ENCODE results near the gene CLSTN3. TPM values are rescaled to one million over a fixed set of nuclear protein-coding genes. Genes with fewer than 3 reads are reported as not detected.

Gene CLSTN3
- total RNA-seq, 4 donors from 2014 or later, result 25.9 to 57.5 (median 44.8) TPM

DNA sequence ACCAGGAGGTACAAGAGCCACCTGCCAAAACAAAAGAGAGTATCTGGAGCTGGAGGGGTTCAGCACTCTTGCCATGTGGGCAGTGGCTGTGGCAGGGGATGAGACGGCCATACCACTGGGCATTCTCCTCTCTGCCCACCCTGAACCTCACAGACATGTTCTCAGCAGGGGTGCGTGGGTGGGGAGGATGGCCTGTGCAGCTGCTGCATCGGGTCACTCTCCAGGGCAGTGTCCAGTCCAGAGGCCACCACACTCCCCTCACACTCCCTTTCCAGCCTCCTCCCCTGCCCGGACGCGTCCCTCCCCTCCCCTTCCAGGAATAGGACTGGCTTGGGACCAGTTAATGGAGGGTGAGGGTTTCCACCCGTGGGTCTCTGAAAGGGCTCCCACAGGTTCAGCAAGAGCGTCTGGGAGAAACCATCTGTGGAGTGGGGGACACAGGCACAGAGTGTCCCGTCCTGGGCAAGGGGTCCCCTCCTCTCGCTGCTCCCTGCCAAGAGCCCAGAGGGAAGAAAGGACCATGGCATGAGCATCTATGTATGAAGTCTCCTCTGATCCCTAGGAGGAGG is 38.4 kb upstream of the CLSTN3 start:
- TF ChIP-seq, protein P1, sequence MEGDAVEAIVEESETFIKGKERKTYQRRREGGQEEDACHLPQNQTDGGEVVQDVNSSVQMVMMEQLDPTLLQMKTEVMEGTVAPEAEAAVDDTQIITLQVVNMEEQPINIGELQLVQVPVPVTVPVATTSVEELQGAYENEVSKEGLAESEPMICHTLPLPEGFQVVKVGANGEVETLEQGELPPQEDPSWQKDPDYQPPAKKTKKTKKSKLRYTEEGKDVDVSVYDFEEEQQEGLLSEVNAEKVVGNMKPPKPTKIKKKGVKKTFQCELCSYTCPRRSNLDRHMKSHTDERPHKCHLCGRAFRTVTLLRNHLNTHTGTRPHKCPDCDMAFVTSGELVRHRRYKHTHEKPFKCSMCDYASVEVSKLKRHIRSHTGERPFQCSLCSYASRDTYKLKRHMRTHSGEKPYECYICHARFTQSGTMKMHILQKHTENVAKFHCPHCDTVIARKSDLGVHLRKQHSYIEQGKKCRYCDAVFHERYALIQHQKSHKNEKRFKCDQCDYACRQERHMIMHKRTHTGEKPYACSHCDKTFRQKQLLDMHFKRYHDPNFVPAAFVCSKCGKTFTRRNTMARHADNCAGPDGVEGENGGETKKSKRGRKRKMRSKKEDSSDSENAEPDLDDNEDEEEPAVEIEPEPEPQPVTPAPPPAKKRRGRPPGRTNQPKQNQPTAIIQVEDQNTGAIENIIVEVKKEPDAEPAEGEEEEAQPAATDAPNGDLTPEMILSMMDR (IDR thresholded peaks at IDR 0.05), result no peak
- ATAC-seq (ENCODE audit: low FRiP score), result peak; percentile 37
- no peak for DNase-seq (ENCODE audit: low spot score)

GRCh38 chr12:7092229-7092985 is 37.8 kb upstream of the CLSTN3 start, which contains the start of gene C1R:
Gene C1R (minus strand): TSS chr12:7092445. CDS start chr12:7092388, 57 bp downstream.
- ATAC-seq (ENCODE audit: low FRiP score) (peak; percentile 89), DNase-seq (ENCODE audit: low spot score) (peak; percentile 72)
- TF ChIP-seq, protein P1 (IDR thresholded peaks at IDR 0.05), result peak in 2 of 3 donors; percentile 37 to 55

DNA sequence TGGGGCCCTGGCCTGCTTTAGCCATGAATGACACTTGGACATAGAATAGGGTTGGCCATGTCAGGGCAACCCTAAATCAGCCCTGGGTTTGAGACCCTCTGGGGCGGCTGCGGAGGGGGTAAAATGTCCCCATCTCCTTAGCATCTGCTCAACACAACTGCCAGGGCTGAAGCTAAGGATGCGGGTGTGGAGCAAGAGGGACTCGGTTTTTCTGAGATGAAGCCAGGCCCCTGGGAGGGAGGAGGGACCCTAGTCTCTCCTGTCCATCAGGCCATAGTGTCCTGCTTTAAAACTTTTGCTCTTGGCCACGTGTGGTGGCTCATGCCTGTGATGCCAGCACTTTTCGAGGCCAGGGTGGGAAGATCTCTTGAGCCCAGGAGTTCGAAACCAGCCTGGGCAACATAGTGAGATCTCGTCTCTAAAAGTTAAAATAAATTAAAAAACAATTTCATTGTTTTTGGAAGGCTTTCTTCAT is 37.1 kb upstream of the CLSTN3 start:
- ATAC-seq (ENCODE audit: low FRiP score), result no peak
- DNase-seq (ENCODE audit: low spot score), result no peak
- TF ChIP-seq, protein P1 (IDR thresholded peaks at IDR 0.05), result no peak

- no peak for ATAC-seq (ENCODE audit: low FRiP score)
- TF ChIP-seq, protein P1 (IDR thresholded peaks at IDR 0.05), result no peak
- no peak for DNase-seq (ENCODE audit: low spot score)
Observed at GRCh38 chr12:7093486-7093885, 36.7 kb upstream of the CLSTN3 start.

DNA sequence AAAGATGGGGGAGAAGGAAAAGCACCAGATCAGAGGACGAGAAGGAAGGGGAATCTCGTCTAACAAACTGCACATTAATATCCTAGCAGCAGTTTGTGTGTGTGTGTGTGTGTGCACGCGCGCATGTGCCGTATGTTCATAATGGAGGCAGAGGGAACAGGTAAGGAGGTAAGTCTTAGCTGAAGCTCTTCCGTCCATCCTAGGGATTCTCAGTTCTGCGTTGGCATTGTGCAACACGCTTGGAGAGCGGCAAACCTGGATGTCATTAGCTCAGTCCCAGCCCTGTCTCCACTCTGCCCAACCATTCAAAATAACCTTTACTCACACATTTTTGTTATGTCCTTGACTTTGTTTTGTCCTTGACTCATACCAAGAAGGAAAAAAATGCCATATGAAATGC is 36.3 kb upstream of the CLSTN3 start:
- no peak for DNase-seq (ENCODE audit: low spot score)
- ATAC-seq (ENCODE audit: low FRiP score), result no peak
- TF ChIP-seq, protein P1 (IDR thresholded peaks at IDR 0.05), result no peak

- ATAC-seq (ENCODE audit: low FRiP score) (no peak), DNase-seq (ENCODE audit: low spot score) (no peak)
Observed at GRCh38 chr12:7096006-7096932, 33.9 kb upstream of the CLSTN3 start.

More at GRCh38 chr12:7096006-7096932, 33.9 kb upstream of the CLSTN3 start:
- TF ChIP-seq, protein P1 (IDR thresholded peaks at IDR 0.05), result no peak

All from omental fat pad (tissue), 4 donors.